Astrocyte of the spinal cord (primary cell): ENCODE measurements around the gene TINAGL1.

Experiments used
- DNase-seq: peaks from one replicate; pipeline ENCODE4 v3.0.0; 2011; ENCODE audit warnings: low read depth, low spot score
- H3K4me3 ChIP-seq: 2 replicates; pipeline ENCODE4 v1.5.1; 2011; ENCODE audit warnings: low read depth, mild to moderate bottlenecking, low read length, moderate library complexity
- in situ Hi-C: cut with HindIII; loops from 2 replicates; pipeline ENCODE4 v1.10.0; 2017; ENCODE audit warnings: low sequenced_read_pairs
- TF ChIP-seq, protein P1 (sequence below): IDR thresholded peaks from 2 replicates; pipeline ENCODE4 v1.5.1; 2012; ENCODE audit warnings: low read depth, mild to moderate bottlenecking, low read length, inconsistent platforms

TINAGL1 gene

DNA sequence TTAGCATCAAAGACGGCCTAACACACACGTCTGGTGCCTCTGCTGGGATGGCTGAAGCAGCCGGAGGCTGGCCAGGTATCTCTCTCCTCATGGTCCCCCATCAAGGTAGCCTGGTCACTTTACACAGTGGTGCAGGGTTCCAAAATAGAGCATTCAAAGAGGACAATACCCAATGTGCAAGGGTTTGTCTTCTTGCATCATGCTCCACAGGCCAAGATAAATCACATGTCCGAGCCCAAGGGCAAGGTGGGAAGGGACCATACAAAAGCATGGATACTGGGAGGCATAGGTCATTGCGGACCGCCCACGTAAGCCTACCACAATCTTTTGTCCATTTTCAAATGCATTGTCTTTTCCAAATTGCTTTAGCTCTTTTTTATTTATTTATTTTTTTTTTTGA, 23.8 kb upstream of the TINAGL1 start:
- no peak for DNase-seq
- no peak overlapping the region for H3K4me3 ChIP-seq
- in situ Hi-C loops, result no loop called here
- TF ChIP-seq, protein P1, sequence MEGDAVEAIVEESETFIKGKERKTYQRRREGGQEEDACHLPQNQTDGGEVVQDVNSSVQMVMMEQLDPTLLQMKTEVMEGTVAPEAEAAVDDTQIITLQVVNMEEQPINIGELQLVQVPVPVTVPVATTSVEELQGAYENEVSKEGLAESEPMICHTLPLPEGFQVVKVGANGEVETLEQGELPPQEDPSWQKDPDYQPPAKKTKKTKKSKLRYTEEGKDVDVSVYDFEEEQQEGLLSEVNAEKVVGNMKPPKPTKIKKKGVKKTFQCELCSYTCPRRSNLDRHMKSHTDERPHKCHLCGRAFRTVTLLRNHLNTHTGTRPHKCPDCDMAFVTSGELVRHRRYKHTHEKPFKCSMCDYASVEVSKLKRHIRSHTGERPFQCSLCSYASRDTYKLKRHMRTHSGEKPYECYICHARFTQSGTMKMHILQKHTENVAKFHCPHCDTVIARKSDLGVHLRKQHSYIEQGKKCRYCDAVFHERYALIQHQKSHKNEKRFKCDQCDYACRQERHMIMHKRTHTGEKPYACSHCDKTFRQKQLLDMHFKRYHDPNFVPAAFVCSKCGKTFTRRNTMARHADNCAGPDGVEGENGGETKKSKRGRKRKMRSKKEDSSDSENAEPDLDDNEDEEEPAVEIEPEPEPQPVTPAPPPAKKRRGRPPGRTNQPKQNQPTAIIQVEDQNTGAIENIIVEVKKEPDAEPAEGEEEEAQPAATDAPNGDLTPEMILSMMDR, result no peak

DNA sequence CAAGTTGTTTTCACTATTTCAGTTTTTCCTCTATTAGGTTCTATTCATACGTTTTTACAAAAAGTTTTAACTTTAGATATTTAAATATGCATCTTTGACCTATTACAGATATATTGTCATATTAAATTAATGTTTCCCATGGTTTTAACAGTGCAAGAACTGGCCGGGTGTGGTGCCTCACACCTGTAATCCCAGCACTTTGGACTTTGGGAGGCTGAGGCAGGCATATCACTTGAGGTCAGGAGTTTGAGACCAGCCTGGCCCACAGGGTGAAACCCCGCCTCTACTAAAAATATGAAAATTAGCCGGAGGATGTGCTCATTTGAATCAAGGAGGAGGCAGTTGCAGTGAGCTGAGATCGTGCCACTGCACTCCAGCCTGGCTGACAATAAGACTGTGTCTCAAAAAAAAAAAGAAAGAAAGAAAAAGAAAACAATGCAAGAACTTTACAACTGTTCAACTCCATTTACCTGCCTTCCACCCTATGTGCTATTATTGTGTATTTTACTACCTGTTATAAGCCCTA, 19.8 kb upstream of the TINAGL1 start:
- TF ChIP-seq, protein P1, result no peak
- in situ Hi-C loops, result no loop called here
- H3K4me3 ChIP-seq, result no peak overlapping the region
- DNase-seq, result no peak

DNA sequence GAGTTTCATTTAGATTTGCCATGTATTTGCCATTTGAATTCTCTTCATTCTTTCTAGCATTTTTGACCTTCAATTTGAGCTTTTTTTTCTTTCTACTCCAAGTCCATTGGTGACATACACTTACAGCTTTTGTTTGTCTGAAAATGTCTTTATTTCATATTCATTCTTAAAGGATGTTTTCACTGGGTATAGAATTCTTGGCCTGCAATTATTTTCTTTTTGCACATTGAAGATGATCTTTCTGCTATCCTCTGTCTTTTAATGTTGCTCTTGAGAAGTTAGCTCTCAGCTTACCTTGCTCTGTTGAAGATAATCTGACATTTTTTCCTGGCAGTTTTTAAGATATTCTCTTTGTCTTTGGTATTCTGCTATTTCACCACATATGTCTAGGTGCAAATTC, 16.6 kb upstream of the TINAGL1 start:
- no peak overlapping the region for H3K4me3 ChIP-seq
- TF ChIP-seq, protein P1, result no peak
- DNase-seq, result no peak
- in situ Hi-C loops, result no loop called here

DNA sequence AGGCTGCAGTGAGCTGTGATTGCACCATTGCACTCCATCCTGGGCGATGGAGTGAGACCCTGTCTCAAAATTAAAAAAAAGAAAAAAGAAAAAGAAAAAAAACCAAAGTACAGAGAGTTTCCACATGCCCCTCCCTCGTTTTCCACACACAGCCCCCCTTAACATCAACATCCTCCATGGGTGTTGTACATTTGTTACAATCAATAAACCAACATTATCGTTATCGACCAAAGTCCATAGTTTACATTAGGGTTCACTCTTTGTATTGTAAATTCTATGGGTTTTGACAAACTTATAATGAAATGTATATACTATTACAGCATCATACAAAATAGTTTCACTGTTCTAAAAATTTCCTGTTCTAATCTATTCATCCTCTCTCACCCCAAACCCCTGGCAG, 15.9 kb upstream of the TINAGL1 start:
- no peak for DNase-seq
- in situ Hi-C loops, result no loop called here
- H3K4me3 ChIP-seq, result no peak overlapping the region
- TF ChIP-seq, protein P1, result no peak

DNA sequence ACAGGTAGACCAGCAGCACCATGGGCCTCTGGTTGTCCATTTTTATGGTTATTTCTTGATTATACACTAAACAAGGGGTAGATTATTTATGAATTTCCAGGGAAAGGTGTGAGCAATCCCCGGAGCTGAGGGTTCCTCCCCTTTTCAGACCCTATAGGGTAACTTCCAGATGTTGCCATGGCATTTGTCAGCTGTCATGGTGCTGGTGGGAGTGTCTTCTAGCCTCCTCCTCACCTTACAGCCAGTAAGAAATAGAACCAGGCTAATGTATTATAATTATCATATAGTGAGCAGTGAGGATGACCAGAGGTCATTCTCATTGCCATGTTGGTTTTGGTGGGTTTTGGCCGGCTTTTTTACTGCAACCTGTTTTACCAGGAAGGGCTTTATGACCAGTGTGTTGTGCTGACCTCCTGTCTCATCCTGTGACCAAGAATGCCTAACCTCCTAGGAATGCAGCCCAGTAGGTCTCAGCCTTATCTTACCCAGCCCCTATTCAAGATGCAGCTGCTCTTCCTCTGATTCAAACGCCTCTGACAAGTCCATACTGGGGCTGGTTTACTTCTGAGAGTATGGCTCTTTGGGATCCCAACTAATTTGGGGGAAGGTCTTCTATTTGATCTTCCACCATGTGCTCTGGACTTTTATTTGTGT, 13.5 kb upstream of the TINAGL1 start:
- in situ Hi-C loops, result no loop called here
- H3K4me3 ChIP-seq, result no peak overlapping the region
- DNase-seq, result no peak
- TF ChIP-seq, protein P1, result no peak

DNA sequence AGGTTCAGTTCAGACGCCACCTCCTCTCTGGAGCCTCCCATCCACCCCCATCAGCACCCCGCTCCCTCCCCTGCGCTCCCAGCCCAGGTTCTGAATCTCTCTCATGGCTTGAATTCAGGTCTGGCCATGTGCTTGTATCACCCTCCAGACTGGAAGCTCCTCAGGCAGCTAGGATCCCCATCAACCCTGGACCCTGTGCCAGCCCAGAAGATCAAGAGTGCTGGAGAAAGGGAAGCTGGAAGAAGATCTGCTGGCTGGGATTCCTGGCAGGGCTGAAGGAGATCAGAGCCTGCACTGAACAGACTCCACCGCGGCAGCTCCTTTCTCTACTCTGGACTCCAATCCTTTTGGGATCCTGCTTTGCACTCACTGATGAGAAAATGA, 11.7 kb upstream of the TINAGL1 start:
- no peak overlapping the region for H3K4me3 ChIP-seq
- TF ChIP-seq, protein P1, result no peak
- in situ Hi-C loops, result no loop called here
- DNase-seq, result no peak
